Smooth muscle cell of the brain vasculature (primary cell): ENCODE measurements around the gene FAR2.
"Not testable (repeated sequence)": the region's sequence is repeated elsewhere in the genome, so short reads cannot be mapped to it uniquely, and the experiment has no call there.

Source experiments
- DNase-seq: peaks from one replicate; pipeline ENCODE4 v3.0.0-alpha.2; 2012; ENCODE audit warnings: low read depth, low spot score

Gene FAR2

DNA sequence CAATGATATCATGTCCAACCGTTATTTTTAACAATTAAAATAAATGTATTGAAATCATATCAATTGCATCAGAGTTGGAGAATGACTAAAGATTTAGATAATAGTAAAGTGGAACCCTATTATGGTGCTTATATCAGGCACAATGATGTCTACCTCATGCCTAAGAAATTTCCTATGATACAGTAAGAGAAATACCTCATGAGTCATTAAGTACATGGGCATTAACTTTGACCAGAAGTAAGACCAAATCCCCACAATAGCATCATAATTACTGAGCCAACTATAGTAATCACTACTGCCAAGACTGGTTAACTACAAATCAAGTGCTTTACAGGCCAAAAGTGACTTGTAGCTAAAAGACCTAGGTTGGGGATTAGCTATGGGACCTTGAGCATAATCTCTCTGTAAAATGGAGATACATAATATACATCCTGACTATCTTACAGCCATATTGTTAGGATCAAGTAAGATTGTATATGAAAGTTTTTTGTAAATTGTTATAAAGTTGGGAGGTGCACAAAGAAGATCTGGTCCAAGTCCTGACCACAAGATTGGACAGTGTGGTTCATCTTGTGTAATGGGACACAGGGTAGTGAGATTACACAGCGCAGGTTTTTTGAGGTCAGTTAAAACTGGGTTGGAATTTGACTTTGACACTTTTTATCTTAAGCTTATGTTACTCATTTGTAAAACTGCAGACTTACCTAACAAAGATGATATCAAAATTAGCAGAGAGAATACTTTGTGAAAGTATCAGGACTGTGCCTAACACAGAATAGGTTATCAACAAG is 171.4 kb downstream of the FAR2 start:
- DNase-seq: no peak

DNA sequence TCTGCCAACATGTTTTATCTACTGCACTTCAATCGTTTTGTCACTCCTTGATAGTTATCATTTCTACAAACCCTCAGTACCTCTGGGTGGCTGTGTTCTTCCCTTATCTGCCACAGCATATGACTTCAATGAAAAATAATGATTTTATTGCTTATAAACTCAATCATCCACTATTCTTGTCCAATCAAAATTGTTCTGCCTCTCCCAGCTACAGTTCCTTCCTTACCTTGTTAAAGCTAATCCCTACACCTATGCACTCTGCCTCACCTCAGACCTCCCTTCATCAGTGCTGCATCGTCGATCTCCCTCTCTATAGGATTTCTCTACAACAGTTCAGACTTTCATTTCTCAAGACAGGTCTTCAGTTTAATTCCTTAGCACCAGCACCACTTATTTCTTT is 173.1 kb downstream of the FAR2 start:
- no peak for DNase-seq

DNA sequence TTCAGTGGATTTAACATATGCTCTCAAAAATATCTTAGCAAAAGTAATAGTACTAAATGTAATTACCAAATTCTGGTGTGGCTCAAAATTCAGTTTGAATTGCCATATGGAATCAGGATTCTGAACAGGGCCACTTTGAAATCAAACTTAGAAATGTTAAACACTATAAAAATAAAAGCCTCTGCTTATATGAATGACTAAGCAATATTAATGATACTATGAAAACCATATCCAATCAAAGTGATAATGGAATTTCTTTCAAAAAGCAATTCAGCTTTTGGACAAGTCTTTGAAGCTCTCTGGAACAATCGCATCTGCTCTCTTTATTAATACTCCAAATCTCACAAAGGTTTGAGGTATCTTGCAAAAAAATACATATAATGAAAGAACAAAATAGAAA is 180.3 kb downstream of the FAR2 start:
- no peak for DNase-seq

DNA sequence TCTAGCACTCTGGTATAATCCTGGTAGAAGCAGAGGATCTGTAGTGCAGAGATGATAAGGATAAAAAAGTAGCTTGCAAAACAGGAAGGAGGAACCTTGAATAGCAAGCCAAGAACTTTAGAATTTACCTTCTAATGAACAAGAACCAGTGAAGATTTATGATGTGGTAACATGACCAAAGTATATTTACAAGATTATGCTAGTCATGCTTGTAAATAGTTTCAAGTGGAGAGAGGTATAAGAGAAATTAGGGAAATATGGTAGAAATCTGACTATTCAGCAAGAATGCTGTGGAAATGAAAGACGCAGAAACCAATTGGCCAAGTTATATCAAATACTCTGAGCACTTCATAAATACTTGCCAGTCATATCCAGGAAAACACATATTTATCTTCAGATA is 184.1 kb downstream of the FAR2 start:
- no peak for DNase-seq

DNA sequence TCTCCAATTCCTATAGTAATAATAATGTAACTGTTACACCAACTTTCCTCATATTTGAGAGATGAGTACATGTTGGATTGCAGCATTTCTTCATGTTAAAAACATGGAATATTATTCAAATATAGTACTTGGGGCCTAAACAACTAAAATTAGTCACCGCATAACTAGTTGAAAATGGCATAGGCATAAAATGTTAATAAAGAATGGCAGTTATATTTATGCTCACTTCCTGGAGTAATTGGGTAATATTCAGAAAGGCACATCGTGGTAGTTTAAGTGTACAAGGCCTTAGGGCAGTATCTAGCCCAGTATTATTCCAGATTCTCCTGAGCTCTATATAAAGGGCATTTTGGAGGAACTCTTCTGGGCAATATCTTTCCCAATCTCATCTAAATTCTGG is 185.9 kb downstream of the FAR2 start:
- DNase-seq: no peak

DNA sequence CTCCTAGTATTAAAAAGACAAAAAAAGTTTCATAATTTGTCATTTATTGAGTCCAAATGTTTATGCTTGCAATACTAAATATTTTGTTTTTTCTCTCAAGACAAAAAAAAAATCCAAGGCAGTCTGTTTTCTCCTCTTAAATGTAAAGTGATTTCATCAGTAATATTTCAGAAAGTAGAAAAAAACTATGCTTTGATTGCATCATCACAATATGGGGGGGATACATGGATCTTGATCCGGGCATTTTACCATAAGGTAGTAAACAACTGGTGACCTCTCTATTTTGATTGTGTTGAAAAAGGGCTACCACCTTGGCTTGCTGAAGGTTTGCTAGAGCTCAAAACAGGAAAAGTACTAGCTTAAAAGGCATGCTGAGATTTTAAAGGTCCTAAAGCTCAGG is 188.2 kb downstream of the FAR2 start:
- DNase-seq: no peak

DNA sequence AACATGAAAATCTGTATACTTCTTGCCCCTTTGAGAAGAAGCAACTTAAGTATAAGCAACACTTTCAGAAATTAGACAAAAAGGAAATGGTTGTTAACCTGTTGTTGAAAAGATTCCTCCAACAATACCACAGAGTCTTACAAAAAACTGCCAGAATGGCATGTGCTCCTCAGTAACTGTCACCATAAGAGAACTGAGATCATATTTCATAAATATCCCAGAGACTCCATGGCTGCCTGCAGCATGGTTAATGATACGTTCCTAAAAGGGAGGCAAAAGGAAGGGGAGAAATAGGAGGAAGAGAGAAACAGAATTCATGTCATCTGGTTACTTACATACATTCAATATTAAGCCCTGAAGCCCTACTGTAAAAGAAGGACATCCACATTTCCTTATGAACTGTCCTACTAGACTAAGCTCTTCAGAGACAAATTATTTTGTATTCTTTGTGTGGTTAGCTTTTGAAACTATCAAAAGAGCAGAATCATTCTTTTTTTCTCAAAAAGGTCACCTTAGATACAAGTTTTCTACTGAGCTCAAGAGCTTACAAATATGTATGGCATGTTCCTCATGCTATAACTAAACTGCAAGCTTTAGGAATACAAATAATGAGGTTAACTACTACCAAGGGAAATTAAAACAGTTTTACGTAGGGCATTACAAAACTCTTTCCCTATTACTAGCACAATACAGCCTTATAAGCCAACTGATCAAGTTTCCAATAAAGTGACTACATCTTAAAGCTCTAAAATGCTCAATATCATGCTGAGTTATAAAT is 194.1 kb downstream of the FAR2 start:
- no peak for DNase-seq

DNA sequence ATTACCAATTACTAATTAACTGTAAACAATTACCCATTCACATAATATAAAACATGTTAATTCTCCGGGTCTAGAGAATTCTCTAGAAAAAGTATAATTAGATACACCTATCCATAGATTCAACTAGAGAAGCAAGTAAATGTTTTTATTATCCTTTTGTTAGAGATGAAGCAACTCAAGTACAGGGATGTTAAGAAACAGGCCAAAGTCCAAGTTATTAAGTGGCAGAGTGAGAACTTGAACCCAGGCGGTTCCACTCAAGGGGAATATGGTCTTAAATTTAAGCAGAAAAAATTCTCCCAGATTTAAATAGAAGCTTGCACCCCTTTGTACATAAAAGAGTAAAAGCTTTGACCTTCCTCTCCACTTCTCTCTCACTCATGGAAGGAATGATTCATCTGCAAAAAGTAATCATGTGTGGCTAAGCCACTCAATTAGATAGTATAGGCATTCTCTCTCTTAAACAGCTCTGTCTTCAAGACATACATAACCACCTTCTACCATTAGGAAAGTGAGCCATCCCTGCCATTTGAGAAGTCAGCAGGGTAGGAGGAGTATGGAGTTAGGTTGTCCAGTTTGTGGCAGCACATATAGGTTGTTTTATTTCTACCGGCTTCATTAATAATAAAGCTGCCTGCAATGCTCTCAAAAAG is 197.8 kb downstream of the FAR2 start:
- no peak for DNase-seq

DNA sequence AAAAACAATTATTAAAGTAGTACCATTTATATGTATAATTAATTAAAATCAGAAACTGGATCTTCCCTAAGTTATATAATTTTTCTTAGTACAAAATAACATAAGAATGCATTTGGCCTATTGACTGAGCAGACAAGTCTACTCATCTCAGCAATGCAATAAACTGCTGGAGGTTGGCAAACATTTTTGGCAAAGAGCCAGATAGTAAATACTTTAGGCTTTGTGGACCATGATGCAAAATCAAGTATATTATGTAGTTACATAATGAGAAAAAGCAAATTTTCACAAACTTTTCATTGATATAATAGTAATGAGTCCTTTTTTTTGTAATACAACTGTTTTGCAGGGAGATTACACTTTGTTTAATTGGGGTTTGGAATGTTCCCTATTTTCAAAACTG is 201.0 kb downstream of the FAR2 start:
- DNase-seq: no peak

DNA sequence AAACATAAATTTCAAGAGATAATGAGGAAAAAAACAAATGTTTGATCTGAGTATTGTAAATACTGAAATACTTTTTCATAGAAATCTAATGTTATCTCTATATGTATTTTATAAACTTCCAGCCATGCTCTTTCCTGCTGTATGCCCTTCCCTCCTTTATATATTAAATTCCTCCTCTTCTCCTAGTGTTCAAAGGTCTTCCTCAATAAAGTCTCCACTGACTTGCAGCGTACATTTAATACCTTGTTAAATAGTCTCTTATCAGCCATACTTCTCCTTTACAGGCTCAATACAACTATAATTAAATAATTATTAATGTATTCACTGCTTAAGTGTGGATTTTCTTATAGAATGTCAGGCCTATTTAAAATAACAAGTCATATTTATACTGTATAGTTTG is 205.9 kb downstream of the FAR2 start:
- DNase-seq: no peak

DNA sequence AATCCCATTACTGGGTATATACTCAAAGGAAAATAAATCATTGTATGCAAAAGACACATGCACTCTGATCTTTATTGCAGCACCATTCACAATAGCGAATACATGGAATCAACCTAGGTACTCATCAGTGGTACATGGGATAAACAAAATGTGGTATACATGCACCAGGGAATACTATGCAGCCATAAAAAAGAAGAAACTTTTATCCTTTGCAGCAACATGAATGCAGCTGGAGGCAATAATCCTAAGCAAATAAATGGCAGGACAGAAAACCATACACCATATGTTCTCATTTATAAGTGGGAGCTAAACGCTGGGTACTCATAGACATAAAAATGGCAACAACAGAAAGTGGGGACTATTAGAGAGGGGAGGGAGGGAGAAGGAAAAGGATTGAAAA is 216.0 kb downstream of the FAR2 start:
- DNase-seq: no peak

DNA sequence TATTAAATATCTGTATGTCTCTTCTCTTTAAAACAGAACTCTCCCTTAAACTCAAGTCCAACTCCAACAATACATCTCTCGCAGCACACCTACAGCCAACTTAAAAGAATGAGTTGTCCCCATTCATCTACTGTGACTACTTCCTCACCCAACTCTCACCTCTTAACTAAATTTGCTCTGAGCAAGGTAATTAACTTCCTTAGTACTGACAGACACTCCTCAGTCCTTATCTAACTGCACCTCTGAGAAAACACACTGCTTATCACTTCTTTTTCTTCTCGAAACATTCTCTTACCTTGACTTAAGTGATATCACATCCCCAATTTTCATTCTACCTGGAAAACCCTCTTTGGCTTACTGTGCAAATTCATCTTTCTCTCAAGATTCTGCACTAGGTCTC is 224.9 kb downstream of the FAR2 start:
- DNase-seq: no peak

DNA sequence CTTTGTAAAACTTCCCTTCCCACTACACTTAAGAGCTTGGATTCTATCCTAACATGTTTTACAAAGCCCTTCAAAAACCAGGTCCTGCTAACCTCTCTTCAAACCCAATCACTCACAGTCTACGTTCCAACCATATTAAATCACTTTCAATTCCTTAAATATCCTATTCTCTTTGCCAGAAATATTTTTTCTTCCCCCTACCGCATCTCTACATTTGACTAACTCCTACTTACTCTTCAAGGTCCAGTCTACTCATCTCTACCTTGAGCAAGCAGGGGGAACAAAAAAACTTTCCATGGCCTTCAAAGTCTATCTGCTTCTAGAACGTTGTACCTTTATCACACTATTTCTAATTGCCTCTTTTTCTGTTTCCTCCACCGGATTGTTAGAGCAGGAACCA is 225.8 kb downstream of the FAR2 start:
- DNase-seq: no peak

DNA sequence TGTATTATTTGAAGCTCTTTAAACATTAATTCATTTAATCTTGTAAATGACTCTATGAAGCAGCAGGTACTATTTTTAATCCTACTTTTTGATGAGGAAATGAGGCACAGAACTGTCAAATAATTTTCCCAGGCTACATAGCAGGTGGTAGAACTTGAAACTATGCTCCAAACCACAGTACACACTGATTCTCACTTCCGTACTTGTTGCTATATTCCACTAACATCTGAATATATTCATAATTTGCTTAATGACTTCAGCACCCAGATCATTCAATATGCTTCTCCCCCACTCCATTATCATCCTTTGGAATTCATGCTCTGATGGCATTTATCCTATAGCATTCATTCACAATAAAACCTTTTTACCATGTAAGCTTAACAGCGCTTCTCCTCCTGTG is 227.0 kb downstream of the FAR2 start:
- no peak for DNase-seq

DNA sequence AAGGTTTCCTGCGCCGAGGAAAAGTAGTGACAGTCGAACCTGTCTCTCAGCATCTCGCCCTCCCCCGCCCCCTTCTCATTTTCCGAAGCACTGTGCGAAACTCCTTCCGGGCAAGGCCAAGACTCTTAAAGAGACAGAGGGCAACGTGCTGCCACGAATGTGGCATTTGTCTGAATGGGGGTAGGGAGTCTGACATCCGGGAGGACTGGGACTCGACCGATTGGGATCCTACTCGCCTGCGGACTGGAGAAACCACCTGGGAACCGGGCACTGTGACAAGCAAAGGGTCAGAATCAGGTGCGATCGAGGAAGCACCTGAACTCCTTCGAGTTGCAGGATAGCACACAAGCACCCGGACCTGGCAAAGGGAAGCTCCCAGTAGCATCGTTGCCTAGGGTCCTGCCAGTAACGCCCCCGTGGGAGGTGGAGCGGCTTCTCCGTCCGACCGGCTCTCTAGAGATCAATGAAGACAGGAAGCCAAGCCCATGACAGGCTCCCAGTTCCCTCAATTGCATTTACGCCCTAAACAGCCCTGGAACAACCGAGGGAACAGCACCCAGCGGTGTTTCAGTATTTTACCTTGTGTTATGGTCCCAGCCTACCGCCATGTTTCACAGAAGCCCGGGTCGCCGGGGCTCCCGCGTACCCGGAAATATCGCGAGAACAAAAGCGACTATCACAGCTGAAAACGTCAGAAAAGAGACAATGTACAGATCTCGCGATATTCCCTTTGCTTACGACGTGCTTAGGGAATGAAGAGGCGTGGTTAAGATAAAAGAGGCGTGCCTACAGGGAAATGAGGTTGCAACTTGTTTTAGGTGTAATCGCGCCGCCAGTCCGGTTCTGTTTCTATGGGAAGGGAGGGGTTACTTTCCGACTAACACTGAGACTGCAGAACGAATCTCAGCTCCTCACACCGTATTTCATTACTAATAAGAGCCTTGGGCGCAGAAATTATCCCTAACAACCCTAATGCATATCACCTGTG is 231.8 kb downstream of the FAR2 start, which contains the start of gene ERGIC2:
Gene ERGIC2, minus strand, starts transcription at position 637 of the 988 bp plus-strand sequence. CDS start 9,539 bp downstream, outside the sequence.
- DNase-seq: peak; percentile 96

DNA sequence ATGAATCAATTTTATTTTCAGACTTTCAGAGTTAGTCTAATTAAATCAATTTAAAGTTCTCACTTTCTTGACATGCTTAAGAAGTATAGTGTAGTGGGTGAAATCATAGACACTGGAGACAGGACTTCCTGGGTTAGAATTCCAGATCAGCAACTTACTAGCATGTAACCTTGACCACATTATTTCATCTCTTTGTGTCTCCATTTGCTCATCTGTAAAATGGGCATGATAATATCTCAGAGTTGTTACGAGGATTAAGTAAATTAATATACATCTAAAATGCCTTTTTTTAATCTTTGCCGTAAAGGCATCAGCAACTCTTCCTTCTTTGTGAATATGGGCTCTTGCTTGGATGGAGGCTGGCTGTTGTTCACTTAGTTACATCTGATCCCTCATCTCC is 233.2 kb downstream of the FAR2 start:
- DNase-seq: no peak

DNA sequence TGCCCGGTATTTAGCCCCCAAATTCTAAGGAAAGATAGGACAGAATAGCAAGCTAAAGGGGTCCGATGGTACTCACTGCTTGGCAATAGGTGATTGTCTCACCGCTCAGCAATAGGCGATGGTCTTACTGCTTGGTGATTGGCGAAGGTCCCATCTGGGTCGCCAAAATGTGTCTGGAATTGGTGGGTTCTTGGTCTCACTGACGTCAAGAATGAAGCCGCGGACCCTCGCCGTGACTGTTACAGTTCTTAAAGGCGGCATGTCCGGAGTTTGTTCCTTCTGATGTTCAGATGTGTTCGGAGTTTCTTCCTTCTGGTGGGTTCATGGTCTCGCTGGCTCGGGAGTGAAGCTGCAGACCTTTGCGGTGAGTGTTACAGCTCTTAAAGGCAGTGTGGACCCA is 236.1 kb downstream of the FAR2 start:
- DNase-seq: not testable (repeated sequence)
